Tibial nerve (tissue), 3 donors: ENCODE results near the gene SH3YL1.

ENCODE experiments used
- CTCF ChIP-seq, 5 experiments: fragments of 200-600 bp in 3 of 5; fragments of 450-650 bp in 2 of 5; sonication (generic) in 3 of 5; IDR thresholded peaks; one replicate each; pipeline ENCODE4 v1.5.1; 2016 to 2019; ENCODE audit warnings: antibody characterized with exemption in 5 of 5, mild to moderate bottlenecking in 3 of 5, moderate library complexity in 2 of 5
- POLR2A ChIP-seq, 2 donors: fragments of 450-650 bp; IDR thresholded peaks; one replicate each; pipeline ENCODE4 v1.6.1; 2017; ENCODE audit warnings: antibody characterized with exemption in 2 of 2, mild to moderate bottlenecking in 2 of 2, moderate library complexity in 2 of 2

- TF ChIP-seq CTCF (IDR thresholded peaks at IDR 0.05) = no peak
- TF ChIP-seq POLR2A (IDR thresholded peaks at IDR 0.05) = no peak
Measured at GRCh38 chr2:309148-309953, 45.5 kb upstream of the SH3YL1 start.
